Cardiac septum (tissue), 1 donor: Measurements from ENCODE around the gene CDK14. TPM values are rescaled to one million over a fixed set of nuclear protein-coding genes. Genes with fewer than 3 reads are reported as not detected.

Experiments used
- DNase-seq: peaks from one replicate; pipeline ENCODE4 v3.0.0-alpha.2; 2020; ENCODE audit warnings: low spot score
- intact Hi-C: fragments of 100-400 bp; cut with DNase I; formaldehyde crosslinking; loops from one replicate; pipeline ENCODE4 v1.14.0; 2022
- total RNA-seq: library from RNA; stranded (reverse); fragmentation: NEBNext Ultra II Directional; extraction: Animal tissue kit (Norgen Biotek cat#: 25700); gene quantifications from one replicate; pipeline ENCODE4 v1.2.1, GENCODE V29; 2021
- donor health status: DM: no; HTN: no; CAD: no.

CDK14 gene
- total RNA-seq, 1 donor from 2014 or later, result 25.7 TPM

DNA sequence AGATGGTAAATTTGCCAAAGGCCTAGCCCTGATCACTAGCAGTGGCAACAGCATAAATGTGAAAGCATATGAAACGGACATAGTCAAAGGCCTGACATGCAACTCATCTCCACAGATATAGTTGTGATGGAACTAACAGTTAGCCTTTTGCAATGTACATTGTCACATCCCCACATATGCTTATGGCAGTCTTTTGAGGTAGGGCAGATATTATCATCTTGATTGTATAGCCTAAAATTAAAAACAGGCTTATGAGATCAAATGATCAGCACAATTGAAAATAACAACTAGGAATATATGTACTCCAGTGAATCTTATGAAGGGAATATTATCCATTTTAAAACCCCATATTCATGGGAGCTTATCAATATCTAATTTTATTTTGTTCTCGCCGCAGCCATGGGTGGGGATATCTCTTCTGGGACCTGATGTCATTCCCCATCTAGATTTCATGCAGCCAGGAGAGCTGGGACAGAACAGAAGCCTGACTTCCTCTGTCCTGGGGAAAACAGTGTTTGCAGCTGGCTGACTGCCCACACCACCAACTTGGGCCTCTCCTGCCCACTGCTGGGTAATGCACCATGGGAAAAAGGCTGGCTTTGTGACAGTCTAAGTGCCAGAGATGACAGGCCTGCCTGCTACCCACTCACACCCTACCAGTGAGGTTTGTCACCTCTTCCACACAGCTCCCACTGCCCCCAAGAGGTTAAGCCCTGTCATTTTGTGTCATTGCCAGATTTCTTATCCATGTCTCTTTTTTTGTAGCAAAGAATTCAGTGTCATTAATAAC is 487.9 kb downstream of the CDK14 start:
- DNase-seq, result peak; percentile 82
- intact Hi-C loops, result loop anchor here (2.0 to 5.0 kb wide), 3 partner anchors 181 to 698 kb away; partner anchors contain the start of gene FZD1

DNA sequence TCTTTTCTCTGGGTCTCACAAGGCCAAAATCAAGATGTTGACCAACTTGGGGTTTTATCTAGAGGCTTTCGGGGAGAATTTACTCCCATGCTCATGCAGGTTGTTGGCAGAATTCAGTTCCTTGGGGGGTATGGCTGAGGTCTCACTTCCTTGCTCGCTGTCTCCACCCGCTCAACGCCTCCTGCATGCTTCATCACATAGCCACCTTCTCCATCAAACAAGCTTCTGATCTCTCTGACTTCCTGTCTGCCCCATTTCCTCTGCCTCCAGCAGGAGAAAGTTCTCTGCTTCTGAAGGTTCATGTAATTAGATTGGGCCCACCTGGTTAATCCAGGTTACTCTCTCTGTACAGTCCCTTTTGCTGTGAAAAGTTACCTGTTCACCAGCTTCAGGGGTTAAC is 489.1 kb downstream of the CDK14 start:
- intact Hi-C loops, result loop anchor here (2.0 kb wide), 1 partner anchor 180 kb away; the partner anchor contains the start of gene FZD1
- no peak for DNase-seq

DNA sequence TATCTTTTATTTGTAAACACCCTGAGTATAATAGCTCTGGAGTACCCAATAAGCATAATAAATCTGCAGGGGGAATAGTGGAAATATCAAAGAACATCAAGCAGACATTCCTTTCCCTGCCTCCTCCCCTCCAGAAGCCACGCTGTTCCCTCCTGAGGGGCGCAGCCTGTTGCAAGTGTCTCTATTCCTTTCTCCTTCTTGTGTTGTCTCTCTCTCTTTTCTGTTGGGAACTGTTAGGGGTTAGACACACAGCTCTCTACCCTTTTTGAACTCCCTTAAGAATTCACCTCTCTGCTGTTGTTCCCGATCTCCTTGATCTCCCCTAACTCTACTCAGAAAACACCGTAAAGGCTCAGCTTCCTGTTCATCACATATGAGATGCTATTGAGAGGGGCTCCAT is 490.1 kb downstream of the CDK14 start:
- DNase-seq, result no peak
- intact Hi-C loops, result no loop called here

DNA sequence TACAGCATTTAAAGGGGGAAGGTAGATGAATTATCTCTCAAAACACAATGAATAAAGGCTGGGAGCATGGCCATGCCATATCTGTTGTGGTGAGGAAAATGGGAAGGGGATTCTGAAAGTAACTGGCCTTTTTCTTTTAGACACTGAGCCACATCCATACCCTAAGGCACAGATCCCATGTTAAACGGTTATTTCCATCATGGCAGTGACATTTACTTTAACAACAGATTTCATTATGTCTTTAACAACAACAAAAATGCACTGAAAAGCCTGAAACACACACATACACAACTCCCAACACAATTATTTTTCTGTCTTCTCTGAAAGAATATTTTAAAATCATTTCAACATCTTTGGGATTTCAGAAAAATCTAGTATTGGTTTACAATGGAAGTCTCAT is 492.0 kb downstream of the CDK14 start:
- intact Hi-C loops, result no loop called here

DNA sequence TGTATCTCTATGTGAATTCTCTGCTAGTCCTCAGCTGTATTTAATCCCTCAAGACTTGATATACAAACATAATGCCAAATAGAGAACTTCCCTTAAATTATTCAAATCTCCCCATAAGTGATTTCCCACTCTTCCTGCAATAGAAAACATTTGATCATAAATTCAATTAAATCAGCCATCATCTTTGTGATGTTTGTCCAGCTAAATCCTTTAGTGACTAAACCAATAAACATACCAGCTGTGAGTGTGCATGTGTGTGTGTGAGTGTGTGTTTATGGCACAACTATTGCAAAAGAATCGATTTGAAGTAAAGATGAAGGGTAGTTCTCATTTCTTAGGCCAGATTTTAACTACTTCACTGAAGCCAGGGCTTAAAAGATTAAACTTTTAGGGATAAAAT is 492.6 kb downstream of the CDK14 start:
- no peak for DNase-seq
- intact Hi-C loops, result no loop called here

More for the DNA sequence above, 492.0 kb downstream of the CDK14 start:
- DNase-seq, result no peak

DNA sequence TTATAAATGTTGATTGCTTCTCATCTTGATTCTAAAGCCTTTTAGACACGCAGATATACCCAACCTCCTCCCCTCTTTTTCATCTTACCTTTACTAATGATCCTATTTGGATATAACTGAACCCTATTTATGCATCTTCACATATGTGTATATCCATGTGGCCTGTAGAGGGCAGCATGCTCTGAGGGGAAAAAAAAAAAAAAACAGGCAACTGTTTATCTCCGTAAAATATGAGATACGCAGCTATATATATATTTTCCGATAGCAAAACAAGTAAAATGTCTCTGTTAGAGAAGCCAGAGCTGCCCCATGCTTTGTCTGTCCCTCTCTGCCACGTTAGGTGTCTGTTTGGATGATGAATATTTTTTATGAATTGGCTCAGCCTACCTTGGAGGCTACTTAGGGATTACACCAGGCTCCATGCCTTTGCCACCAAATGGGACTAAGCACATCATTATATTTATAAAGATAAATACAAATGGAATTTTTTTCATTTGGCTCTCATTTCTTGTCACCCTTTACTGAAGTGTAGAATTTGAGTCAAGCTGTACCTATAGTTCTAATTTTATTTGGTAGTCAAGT is 493.4 kb downstream of the CDK14 start:
- DNase-seq, result no peak
- intact Hi-C loops, result no loop called here

DNA sequence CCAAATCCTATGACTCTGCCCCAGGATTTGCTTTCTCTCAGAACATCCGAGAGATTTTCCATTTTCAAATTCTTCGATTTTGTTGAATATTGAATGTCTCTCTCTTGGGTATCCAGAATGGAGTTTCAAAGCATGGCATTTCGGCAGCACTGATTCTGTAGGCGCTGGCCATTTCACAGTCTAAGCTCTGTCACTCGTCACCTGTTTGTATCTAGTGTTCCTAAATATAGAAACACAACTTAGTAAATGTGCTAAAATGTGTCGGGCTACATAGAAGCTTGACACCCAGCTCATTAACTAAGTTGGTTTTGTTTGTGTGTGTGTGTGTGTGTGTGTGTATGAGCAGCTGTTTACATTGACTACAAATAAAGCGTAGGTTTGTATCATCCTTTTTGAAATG is 494.6 kb downstream of the CDK14 start:
- no peak for DNase-seq
- intact Hi-C loops, result no loop called here

DNA sequence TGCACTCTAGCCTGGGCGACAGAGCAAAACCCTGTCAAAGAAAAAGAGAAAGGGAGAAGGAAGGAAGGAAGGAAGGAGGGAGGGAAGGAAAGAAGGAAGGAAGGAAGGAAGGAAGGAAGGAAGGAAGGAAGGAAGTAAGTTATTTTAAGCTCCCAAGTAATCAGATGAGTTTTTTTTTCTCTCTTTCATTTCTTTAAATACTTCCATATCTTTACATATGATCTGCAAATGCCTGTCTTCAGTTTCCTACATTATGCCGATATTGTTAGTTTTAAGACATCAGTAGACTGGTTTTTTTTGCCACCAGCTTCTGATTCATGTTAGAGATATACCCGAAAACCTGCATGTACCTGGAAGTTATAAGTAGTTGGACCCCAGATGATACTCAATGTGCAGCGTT is 495.5 kb downstream of the CDK14 start:
- intact Hi-C loops, result no loop called here
- no peak for DNase-seq

DNA sequence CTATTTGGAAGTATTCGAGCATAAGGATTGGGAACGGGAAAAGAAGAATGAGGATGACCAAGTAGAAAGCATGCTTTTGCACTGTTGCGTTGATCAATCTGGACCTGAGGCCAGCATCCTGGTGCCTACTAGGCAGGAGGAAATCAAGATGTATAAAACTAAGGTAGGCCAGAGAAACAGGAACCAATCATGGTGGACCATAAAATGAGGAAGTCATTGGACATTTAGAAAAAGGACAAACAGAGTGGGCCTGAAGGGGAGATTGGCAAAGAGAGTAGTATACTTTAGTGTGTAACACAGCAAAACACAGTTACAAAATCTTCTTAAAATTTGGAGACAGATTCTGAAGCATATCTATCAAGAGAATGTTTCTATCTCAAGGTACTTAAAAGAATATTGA is 497.1 kb downstream of the CDK14 start:
- intact Hi-C loops, result no loop called here
- no peak for DNase-seq

DNA sequence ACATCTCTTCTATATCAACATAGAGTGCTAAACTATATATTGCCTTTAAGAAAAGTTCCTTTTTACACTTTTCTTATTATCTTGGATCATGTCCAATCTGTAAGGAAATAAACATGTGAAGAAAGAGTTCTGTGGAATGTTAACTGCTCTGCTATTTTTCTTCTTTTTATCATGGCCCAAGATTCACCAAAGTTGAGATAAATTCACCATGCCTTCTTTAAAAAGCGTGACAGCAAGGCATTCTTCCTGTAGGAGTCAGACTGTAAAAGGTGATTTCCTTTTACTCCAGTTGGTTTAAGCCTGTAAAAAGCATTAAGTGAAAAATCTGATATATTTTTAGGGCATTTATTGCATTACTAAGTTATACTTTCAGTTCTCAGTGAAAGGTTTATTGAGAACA is 502.4 kb downstream of the CDK14 start:
- no peak for DNase-seq
- intact Hi-C loops, result no loop called here

DNA sequence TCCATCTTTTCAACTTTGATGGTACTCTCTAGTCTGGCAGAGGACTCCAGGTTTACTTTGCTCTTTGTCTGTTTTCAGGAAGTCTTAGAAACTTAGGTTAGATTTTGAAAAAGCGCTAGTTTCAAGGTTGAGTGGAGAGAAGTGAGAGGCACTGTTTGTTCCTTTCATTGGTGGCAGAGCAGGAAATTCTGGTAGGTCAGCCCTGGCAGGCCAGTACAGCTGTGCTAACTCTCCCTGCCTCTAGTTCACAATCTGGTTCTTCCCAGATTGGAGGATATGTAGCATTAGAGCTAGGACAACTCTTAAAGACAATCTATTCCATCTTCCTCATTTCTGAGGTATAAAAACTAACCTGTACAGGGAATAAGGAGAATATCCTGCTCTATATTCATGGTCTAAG is 507.2 kb downstream of the CDK14 start:
- intact Hi-C loops, result no loop called here
- no peak for DNase-seq

DNA sequence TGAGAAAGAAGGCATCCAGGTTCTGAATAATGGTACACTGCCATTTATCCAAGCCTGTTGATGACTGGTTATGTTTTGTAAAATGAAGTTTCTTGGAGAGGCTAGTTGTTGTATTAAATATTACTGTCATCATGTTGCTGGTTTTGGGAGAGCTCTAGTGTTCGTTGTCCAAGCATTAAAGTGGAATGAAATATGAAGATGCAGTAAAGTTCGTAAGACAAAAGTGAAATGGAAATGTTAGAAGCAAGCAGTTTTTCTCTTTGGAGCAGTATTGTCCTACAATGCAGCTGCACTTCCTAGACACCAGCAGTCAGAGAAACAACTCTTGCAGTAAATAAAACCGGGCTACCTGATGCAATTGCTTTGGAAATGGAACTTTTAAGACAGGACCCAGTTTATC is 511.3 kb downstream of the CDK14 start:
- intact Hi-C loops, result no loop called here
- no peak for DNase-seq

DNA sequence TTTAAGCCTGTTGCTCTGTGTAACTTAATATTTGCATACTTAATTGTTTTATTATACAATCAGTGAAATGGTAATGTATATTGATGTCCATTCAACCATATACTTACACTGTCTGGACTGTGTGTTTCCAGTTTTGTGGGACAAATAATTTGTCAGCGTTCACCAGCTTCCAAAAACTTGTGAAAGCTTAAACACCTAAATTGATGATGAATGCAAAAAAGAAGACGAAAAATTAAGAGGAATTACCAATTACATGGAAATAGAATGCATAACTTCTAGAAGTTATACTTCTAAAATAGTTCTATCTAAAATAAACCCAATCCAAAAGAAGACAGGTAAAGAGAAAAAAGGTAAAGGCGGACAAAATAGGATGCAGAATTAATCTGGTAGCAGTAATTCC is 513.1 kb downstream of the CDK14 start:
- DNase-seq, result no peak
- intact Hi-C loops, result no loop called here

DNA sequence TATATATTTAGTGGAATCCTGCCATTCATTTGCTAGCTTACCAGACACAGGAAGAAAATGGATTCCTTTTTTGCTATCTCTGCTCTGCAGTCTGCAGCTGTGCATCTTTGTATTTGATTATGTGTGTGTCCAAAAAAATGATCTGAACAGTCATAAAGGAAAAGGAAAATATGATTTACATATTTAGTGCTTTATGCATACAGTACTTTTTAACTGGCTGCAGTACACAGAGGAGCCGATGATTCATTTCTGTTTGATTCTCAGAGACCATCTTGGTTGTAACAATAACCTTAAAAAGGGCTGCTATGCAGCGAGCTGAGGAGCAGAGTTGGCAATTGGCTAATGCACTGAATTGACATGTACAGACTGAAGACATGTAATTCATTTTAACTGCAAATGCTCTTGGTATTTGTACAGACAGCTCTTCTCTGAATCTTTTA is 516.8 kb downstream of the CDK14 start:
- no peak for DNase-seq
- intact Hi-C loops, result no loop called here

DNA sequence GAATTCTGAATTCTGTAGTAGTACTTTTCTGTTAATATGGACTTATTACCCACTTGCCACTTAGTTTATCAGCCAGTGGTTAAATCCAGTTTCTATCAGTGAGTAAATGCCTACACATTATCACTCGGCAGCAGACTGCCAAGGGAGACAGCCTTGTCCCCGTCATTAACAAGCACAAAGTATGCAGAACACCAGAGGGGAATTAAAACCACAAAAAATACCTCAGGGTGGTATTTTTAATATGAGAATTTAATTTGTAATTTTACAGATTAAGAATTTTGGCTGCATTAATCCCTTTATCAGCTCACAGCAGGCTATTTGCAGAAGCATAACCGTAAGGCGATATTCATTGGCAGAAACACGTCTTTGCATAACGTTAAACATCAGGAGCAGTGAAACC is 518.1 kb downstream of the CDK14 start:
- intact Hi-C loops, result no loop called here

DNA sequence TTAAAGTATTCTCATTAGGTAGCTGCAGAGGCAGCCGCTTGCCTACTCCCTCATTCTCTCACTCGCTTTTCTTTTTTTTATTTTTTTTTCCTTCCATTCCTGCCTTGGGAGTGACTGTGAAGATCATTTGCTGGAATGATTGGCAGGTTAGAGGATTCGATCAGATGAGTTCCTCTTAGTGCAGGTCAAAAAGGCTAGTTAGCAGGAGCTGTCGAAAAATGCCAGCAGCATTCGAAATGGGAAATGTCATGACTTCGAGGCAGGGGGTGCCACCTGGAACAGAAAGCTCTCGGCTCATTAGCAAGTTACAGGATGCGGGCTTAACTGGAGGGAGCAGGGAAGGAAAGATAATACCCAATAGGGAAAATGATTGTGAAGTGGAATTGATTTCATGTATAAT is 530.6 kb downstream of the CDK14 start:
- intact Hi-C loops, result no loop called here
- DNase-seq, result no peak

More for the DNA sequence above, 518.1 kb downstream of the CDK14 start:
- DNase-seq, result no peak

DNA sequence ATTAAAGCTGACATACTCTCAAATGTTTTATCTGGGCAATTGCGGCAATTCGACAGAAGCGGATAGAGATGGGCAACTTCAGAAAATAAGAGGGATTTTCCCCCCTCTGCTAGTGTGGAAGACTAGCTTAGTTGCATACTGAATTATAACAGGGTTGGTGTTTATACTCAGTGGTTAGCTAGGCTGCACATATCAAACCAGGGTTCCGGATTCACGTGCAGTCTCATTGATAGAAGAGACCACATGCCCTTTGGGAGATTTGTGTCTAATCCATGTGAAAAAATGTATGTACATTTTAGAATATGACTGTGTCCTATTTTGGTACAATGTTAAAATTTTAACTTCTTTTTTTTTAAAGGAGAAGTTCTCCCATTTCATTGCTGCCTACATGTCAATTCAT is 531.2 kb downstream of the CDK14 start:
- no peak for DNase-seq
- intact Hi-C loops, result no loop called here

DNA sequence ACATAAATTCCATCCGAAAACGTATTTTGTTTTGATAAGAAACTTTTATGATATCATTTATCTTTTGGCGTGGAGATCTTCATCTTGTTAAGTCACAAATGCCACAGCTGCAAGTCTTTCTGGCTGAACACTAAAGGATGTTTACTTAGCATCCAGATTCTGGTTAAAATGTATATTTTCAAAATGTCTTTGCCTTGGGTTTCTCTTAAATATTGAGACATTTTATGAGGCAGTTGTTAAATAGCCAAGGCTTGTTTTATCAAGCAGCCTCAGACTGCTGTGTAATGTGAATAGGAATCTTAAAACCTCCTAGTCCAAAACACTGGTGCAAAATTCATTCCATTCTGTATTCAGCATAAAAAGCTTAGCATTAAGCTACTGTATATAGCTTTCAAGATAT is 531.8 kb downstream of the CDK14 start:
- intact Hi-C loops, result no loop called here

DNA sequence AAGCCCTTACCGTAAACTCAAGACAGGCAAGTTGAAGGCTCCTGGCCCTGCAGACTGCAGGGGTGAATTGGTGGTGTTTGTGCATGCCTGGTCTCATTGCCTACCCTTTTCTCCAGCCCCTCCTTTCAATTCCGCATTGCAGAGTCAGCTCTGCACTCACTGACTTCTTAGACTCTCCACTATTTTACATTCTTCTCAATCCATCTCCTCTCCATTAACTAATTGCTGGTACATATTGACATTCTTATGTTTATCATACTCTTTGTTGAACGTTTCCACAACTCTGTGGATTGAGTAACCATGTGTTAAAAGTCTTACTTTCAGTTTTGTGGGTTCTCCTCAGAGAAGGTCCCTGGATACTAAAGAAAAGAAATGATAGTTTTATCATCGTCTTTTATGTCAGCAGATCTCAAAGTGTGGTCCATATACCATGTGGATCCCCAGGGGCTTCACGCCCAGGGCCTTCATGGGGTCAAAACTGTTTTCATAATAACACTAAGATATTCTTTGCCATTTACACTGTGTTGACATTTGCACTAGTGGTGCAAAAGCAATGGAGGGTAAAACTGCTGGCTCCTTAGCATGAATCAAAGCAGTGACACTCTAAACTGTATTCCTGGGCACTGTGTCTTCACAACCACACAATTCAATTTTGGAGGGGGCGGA is 532.7 kb downstream of the CDK14 start:
- DNase-seq, result no peak
- intact Hi-C loops, result no loop called here

More for the DNA sequence above, 531.8 kb downstream of the CDK14 start:
- DNase-seq, result no peak

DNA sequence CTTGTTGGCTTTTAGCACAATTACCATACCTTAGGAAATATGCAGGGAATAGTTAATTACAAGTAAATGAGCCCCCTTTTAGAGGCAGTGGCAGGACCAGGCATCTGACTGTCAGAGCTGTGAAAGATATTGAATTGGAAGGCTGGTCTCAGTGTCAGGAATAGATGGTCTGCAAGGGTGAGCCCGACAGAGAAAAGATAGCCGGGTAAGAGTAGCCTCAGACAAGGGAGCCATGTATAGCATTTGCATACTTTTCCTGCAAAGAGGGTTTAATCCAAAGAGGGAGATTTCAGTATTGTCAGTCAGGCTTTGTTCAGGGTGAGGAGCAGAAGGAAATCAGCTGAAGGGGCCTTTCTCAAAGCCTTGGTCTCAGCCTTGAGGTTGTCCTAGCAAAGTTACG is 539.2 kb downstream of the CDK14 start:
- intact Hi-C loops, result no loop called here
- DNase-seq, result no peak
